Stimulated activated naive CD4-positive, alpha-beta T cell (primary cell): ENCODE results near the gene DOCK2.
"Not testable (repeated sequence)": the region's sequence is repeated elsewhere in the genome, so short reads cannot be mapped to it uniquely, and the experiment has no call there.

Experiments
- DNase-seq, 6 experiments: peaks; one replicate each; lab custom pipeline; 2025; lab: John Stamatoyannopoulos, UW

Gene DOCK2

DNA sequence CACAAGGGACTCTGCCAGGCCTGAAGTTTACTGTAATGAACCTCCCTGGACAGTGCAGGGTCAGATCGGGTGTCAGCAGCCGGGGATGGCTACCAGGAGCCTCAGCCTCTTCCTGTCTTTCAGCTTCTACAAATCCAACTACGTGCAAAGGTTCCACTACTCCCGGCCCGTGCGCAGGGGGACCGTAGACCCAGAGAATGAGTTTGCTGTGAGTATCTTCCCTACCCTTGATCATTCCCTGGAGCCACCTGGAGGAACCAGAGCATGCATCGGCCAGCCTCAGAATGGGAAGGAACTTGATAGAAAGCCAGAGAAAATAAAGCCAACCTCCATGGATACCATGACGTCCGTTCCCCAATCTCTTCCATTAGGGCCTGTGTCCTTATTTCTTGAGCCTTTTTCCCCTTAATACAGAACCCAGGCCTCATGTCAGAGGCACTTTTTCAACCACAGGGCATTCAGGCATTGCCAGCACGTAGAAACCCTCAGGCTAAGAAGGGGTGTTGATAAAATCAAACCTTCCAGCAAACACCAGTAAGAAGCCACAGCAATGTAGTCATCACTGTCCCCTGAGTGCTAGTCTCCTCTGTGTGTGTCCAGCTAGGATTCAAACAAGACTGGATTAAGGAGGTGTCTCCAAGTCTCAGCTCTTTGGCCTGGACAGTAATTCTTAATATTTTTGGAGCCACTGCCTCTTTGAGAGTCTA, 419.6 kb downstream of the DOCK2 start:
- no peak for DNase-seq

DNA sequence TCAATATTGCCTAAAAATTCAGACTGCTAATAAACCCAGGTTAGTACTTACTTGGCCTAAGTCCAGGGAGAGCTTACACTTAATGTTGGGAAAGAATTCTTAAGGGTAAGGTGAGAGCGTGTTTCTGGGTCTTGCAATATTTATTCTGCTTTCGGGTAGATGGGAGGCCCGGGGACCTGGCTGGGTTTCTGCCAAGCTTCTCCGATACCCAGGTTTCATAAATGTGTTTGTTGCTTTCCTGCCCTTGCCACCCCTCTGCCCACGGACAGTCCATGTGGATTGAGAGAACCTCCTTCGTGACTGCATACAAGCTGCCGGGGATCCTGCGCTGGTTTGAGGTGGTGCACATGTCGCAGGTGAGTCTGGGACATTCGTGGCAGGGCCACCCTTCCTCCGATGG, 420.2 kb downstream of the DOCK2 start:
- DNase-seq, result no peak

DNA sequence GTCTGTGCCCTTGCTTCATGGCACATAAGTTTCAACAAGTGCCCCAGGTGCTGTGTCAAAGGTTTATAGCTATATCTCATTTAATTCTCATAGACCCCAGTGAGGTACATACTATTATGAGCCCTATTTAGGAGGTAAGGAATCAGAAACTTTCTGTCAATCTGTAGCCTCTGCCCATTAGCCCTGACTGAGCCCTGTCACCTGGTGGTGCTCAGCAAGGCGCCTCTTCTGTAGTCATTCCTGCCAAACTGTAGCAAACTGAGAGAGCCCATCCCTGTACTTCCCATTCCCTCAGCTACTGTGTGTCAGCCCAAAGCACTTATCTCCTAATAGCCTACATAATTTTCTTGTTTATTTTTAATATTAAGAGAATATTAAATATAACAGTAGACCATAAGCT, 422.1 kb downstream of the DOCK2 start:
- DNase-seq, result no peak

DNA sequence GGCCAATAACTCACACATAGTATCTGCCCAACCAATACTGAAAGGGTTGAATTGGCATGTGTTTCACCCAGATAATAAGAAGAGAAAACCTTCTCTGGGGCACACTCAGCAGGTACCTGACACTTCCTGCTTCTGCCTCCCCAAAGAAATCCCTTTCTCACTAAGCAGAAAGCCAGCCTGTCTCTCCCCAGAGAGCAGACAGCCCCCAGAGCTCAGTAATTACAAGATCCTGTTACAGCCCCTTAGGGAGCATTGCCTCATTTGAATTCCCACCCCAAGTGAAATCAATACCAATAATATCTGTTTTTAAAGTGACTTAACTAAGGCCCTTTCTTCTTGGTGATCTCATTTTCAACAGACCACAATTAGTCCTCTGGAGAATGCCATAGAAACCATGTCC, 430.1 kb downstream of the DOCK2 start:
- no peak for DNase-seq

DNA sequence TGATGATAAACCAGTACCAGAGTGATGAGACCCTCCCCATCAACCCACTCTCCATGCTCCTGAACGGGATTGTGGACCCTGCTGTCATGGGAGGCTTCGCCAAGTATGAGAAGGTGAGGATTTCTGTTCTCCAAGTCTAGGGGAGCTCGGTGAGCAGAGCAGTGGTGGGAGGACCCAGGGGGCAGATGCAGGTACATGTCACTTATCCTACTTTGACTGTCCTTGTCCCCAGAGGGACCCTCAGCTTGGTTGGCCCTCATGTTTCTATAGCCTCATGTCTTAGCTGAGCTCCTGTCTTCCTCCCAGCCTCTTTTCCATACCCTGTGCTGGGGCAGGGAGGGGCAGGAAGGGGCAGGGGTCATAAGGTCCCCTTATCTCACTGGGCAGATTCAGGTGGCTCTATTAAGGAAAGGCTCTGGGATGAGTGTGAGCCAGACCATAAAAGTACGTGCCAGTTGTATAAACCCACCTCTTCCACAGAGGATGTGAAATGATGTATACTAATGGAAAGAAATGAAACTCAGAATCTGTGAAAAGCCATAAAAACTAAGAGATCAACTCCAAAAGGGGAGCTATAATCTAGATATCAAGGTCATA, 430.6 kb downstream of the DOCK2 start:
- no peak for DNase-seq

DNA sequence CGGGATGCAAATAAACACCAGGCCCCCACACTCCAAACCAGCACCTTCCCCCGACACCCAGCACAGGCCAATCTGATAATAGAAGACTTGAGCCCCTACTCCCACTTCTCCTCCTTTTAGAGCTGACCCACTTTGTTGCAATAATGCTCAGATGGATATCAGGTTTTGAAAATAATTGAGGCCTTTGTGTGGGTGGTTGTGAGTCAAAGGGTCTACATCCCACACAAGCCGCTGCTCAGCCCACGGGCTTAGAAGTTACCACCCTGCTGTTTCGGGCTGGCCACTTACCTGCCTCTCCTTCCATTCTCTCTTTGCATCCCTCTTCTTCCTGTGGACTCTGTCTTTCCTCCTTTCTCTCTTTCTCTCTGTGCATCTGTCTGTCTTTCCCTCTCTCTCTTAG, 432.4 kb downstream of the DOCK2 start:
- no peak for DNase-seq

DNA sequence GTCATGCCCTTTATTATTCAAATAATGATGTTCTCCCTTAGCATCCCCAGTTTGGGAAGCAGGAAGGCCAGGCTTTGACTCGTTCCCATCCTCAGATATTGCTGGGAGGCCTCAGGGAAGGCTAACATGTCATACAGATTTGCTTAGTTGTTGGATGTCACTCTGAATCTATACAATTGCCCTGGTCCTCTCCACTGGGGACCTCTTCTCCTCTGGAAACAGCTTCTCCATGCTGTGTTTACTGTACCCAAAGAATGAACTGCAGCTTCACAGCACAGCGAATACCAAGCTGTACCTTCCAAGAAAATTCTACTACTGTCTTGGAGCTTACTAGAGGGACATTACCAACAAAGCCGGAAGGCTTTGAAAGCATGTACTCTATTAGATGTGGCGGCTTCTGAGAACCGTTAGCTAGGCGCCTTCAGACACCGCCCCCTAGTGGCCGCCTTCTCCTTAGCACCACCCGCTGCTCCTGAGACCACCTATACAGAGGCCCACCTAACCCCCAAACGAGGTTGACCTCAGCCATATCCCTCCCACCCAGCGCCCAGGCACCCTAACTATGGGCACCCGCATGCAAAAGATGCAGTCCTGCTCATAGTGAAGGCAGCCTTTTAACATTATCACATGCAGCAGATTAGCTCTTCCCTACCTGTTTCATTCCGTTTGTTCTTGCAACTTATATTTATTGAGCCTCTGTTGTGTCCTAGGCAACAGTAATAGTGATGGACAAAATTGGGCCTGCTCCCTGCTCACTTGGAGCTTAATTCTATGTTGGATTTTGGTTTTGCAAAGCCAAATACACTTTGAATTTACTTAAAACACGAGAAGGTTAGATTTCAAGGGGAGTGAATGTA, 433.7 kb downstream of the DOCK2 start:
- DNase-seq, result no peak

DNA sequence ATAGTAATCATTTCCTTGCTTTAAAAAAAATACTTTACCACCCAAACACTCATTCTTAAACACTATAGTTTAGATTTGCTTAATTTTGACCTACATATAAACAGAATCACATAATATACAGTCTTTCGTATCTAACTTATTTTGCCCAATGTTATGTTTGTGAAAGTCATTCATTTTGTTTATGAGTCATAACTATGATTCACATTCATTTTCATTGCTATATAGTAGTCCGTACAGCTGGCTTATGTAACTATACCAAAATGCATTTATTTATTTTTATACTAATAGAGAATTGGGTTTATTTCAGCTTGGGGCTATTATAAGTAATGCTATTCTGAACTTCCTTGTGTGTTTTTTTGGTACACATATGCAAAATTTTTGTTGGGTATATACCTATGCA, 434.7 kb downstream of the DOCK2 start:
- no peak for DNase-seq

DNA sequence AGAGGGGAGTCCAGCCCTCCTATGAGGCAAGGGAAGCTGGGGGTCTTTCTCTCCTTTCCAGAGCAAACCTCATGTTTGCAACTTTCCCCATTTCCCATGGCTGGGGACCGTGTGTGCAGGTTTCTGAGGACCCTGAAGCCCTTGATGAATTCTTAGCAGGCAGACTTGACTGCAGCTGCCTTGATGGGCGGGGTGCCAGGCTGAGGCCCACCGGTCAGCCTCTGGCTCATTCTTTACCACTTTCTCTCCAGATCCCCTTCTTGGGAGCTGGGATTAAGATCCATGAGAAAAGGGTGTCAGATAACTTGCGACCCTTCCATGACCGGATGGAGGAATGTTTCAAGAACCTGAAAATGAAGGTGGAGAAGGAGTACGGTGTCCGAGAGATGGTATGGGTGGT, 438.6 kb downstream of the DOCK2 start:
- DNase-seq, result no peak

DNA sequence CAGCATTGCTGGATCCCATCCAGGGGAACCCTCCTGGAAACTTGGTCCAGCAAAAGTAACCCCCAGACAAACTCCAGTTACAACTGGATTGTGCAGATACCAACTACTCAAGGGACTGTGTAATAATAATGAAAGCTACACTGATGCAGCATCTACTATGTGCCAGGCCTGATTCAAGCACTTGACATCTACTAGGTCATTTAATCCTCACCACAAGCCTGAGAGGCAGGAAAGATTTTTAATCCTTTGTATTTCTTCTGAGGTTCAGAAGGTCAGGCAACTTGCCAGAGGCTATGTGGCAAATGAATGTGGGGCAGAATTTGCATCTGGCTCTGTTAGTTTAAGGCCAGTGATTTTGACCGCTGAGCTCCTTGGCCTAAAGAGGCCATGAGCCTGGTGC, 439.1 kb downstream of the DOCK2 start:
- DNase-seq, result no peak

DNA sequence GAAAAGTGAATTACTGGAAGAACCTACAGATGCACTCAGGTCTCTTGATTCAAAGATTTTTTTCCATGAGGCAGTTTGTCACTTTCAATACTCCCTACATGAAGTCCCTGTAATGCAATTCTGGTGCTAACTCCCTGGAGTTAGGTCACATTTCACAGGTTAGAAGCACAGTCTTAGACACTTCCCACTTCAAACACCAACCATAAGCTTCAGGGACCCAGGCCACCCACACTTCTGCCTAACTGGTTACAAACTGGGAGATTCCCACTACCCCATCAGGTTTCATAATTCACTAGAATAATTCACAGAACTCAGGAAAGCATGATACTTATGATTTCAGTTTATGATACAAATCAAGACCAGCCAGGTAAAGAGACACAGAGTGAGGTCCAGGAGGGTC, 439.7 kb downstream of the DOCK2 start:
- no peak for DNase-seq

DNA sequence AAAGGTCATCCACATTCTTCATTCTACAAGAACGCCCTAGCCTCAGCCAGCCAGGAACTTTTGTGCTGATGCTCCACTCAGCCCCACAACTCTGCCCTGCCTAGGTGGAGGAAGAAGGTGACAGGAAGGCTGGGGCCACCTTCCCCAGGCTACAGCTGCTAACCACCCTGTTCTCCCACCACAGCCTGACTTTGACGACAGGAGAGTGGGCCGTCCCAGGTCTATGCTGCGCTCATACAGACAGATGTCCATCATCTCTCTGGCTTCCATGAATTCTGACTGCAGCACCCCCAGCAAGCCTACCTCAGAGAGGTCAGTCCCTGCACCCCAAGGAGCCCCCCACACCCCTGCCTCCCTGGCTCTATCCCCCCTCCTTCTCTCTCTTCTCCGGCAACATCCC, 440.5 kb downstream of the DOCK2 start:
- DNase-seq, result no peak

DNA sequence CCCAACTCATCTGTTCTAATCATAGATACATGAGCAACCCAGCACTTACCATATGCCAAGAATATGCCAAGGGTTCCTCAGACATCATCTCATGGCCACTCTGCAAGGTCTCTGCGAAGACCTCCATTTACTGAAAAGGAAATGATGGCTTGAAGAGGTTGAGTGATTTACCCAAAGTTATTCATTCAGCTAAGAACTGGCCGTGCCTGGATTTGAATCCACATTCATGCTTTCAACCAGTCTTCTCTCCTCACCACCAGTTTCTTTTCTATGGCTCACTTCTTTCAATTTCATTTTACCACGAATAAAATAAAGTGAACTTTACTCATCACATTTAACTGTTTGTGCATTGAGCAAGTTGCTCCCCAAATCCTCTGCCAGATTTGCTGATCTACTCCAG, 441.4 kb downstream of the DOCK2 start:
- no peak for DNase-seq

DNA sequence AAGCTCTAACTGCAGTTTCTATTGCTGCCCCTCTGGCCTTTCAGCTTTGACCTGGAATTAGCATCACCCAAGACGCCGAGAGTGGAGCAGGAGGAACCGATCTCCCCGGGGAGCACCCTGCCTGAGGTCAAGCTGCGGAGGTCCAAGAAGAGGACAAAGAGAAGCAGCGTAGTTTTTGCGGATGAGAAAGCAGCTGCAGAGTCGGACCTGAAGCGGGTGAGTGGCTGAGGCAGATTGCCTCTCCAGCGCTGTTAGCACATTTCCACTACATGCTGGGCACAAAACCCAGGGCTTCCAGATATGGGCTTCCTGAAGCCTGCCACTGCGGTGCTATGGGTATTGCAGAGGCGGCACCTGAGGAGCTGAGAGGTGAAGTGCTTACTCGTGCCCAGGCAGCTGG, 441.9 kb downstream of the DOCK2 start:
- no peak for DNase-seq

DNA sequence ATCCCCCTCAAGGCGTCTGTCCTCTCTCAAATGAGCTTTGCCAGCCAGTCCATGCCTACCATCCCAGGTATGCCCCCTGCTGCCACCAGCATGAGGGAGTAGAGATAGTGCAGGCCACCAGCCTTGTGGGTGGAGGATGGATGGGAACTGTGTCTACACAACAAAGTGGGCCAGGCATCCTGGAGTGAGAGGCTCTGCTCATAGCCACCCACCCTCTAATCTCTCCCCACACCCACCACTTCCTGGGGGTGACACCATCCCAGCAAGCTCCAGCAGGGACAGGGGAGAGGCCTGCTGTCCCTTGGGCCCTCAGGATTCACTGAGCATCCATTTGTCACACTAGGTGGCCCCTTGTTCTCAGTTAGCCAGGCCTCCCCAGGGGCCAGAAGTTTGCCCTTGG, 443.1 kb downstream of the DOCK2 start:
- DNase-seq, result no peak

DNA sequence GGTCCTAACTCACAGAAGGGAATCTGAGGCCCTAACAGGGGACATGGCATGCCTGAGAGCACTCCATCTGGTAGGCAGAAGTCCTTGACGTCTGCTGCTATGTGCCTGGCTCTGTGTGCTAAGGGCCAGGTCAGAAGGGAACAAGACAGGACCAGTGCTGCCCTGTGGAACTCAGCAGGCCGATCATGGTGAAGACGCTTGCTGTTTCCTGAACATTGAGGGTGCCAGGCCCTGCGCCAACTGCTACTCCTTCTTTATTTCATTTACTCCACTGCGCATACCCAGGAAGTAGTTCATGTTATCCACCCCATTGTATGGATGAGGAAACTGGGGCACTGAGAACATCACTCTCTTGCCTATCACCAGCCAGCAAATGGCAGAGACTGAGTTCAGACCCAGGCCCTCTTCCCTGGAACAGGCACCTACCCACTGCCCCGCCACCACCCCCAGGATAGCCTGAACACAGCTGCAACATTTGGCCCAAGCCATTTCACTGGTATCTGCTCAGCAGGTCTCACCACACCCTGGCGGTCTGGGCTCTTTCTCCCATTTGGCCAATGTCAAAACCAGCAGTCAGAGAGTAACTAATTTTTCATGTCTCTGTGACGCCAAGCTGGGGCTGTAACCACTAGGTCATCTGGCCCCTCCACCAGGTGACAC, 443.8 kb downstream of the DOCK2 start:
- DNase-seq, result no peak

DNA sequence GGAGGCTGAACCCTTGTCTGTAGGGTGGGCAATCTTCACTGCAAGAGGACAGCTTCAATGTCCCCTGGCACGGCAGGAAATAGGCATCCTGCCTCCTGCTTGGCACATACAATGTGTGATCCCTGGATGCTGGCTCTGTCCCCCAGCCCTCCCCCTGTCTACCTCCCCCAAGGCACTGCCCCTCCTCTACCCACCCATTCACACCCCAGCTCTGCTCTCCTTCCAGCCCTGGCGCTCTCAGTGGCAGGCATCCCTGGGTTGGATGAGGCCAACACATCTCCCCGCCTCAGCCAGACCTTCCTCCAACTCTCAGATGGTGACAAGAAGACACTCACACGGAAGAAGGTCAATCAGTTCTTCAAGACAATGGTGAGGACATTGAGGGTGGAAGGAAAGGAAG, 444.5 kb downstream of the DOCK2 start:
- no peak for DNase-seq

DNA sequence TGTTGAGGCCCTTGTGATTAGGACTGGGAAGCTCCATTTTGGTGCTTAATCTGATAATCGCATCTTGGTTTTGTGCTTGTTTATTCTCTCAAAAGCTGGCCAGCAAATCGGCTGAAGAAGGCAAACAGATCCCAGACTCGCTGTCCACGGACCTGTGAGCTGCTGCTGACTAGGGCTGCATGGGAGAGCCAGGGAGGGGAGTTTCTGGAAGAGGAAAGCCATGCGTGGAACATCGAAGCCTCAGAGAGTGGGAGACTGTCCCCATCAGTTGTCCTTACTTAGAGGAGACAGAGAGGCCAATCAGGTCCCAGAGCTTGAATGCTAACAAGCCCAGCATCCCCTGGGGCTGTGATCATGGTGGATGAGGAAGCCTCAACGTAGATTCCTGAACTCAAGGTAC, 445.6 kb downstream of the DOCK2 start:
- DNase-seq, result no peak

DNA sequence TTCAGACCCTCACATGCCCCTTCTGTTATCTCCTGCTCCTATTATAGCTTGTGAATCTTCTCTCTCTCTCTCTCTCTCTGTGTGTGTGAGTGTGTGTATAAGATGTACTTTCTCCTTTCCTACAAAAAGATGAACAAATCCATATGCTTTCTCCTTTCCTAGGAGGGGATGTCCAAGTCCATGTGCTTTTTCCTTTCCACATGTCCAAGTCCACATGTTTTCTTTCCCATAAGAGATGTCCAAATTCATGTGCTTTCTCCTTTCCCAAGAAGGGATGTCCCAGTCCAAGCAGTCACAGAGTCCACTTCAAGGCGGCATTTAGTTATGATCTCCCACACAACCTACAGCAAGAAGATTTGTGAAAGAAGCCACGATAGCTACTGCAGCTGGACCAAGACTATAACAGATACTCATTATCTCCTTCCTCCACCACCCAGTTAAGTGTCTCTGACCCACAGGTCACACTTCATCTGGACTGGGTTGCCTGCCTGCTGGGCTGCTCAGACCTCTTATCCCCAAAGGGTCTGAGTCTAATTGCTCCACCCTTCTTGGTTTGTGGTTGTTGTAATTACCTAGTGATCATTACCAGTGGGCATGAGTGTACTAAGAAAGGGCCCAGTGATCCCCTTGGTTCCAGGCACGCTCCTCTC, 450.2 kb downstream of the DOCK2 start:
- no peak for DNase-seq

DNA sequence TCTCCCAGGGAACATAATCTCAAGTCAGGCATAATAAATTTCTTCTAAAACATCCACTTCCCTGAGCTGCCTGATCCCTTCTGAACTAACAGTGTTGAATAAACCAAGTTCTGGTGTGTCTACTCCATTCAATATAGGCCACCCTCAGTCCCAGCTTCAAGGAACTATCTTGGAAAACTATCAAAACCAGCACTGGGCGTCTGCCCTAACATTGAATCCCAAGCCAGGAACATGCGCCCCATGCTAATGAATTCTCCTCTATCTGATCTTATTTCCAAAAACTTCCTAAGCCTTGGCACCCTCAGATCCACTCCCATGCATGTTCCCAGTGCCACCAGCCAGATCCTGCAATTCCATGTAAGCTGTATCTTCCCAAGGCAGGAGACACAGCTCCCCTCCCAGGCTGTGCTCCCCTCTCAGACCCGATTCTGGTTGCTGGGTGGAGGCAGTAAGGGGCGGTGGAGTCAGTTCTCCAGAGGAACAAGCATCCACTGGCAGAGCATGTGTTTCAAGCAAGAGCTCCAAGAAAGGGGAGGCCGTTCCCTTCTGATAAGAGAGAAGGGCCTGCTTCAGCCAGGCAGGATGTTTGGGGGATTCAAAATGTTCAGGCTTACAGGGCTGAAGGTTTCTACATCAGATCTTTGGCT, 455.5 kb downstream of the DOCK2 start:
- DNase-seq, result no peak

DNA sequence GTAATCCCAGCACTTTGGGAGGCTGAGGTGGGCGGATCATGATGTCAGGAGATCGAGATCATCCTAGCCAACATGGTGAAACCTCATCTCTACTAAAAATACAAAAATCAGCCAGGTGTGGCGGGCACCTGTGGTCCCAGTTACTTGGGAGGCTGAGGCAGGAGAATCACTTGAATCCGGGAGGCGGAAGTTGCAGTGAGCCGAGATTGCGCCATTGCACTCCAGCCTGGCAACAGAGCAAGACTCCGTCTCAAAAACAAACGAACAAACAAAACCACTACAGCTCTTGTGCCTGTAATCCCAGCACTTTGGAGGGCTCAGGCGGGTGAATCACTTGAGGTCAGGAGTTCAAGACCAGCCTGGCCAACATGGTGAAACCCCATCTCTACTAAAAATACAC, 457.3 kb downstream of the DOCK2 start:
- not testable (repeated sequence) for DNase-seq

DNA sequence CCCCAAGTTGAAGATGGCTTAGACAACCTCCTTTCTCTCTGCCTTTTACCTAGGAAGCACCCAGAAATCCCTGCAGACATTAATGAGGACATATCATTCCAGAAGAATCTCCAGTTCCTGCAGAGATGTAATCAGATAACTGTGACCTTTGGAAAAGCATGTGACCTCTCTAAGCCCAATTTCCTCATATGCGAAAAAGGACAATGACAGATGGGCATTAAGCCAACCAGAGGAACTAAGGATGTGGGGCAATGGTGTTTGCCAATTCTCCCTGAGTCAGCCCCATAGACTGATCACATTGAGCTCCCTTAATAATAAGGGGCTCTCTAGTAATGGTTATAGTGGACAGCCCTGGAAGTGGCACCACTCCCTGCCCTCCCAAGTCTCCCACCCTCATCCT, 458.6 kb downstream of the DOCK2 start:
- no peak for DNase-seq
